ENCODE results near the gene NFYA. TPM values are rescaled to one million over a fixed set of nuclear protein-coding genes. Genes with fewer than 3 reads are reported as not detected.

Gene NFYA
- total RNA-seq, 2 experiments from 2014 or later: 26.2 to 29.8 TPM

GRCh38 chr6:41077536-41077935 lies 4.8 kb downstream of the NFYA start:
- Mint-ChIP-seq H3K9me3 (no peaks in the 10 kb centered on the region), H3K4me1 (peaks cover 67% of the 10 kb centered on the region), H3K27ac (no peak overlapping the region), H3K27me3 (no peaks in the 10 kb centered on the region), H3K4me3 (no peak overlapping the region), H3K36me3 (ENCODE audit: low read depth) (peaks cover 46% of the 10 kb centered on the region)
- CTCF ChIA-PET: interaction anchor here (1.5 kb wide), 1 partner anchor 14 kb away, joined by 4 read pairs; no protein-coding TSS in a partner anchor
- POLR2A ChIA-PET: no interaction called here
- no peak for DNase-seq

- H3K27me3 Mint-ChIP-seq: no peaks in the 10 kb centered on the region
- H3K4me3 Mint-ChIP-seq: no peak overlapping the region
- H3K36me3 Mint-ChIP-seq (ENCODE audit: low read depth): peaks cover 52% of the 10 kb centered on the region
- no peak for DNase-seq
- no peak overlapping the region for H3K27ac Mint-ChIP-seq
- no peaks in the 10 kb centered on the region for H3K9me3 Mint-ChIP-seq
- H3K4me1 Mint-ChIP-seq: peaks cover 73% of the 10 kb centered on the region
- POLR2A ChIA-PET: no interaction called here
- CTCF ChIA-PET: no interaction called here
Measured at GRCh38 chr6:41078101-41078500, 5.3 kb downstream of the NFYA start.

GRCh38 chr6:41079080-41079479 lies 6.3 kb downstream of the NFYA start:
- H3K27me3 Mint-ChIP-seq: no peaks in the 10 kb centered on the region
- H3K27ac Mint-ChIP-seq: no peak overlapping the region
- H3K4me1 Mint-ChIP-seq: peaks cover 76% of the 10 kb centered on the region
- DNase-seq: no peak
- POLR2A ChIA-PET: no interaction called here
- H3K36me3 Mint-ChIP-seq (ENCODE audit: low read depth): peaks cover 62% of the 10 kb centered on the region
- H3K4me3 Mint-ChIP-seq: no peak overlapping the region
- H3K9me3 Mint-ChIP-seq: no peaks in the 10 kb centered on the region
- CTCF ChIA-PET: no interaction called here

- ChIA-PET POLR2A (interaction anchor here (0.6 to 1.2 kb wide), 2 partner anchors 9 to 44 kb away, joined by 3 read pairs; no protein-coding TSS in a partner anchor), CTCF (interaction anchor here (1.1 to 1.6 kb wide), 4 partner anchors 11 to 226 kb away, joined by 3 to 7 read pairs (median 5); no protein-coding TSS in a partner anchor)
- H3K4me1 Mint-ChIP-seq: peaks cover 60% of the 10 kb centered on the region
- peak overlapping the region; percentile 75 for H3K4me3 Mint-ChIP-seq
- H3K27ac Mint-ChIP-seq: peak overlapping the region; percentile 82
- peak; percentile 48 for DNase-seq
- H3K9me3 Mint-ChIP-seq: no peaks in the 10 kb centered on the region
- H3K27me3 Mint-ChIP-seq: no peaks in the 10 kb centered on the region
- H3K36me3 Mint-ChIP-seq (ENCODE audit: low read depth): peaks cover 69% of the 10 kb centered on the region
Measured at GRCh38 chr6:41080621-41081020, 7.8 kb downstream of the NFYA start.

- H3K9me3 Mint-ChIP-seq: no peaks in the 10 kb centered on the region
- no peaks in the 10 kb centered on the region for H3K27me3 Mint-ChIP-seq
- no peak overlapping the region for H3K27ac Mint-ChIP-seq
- H3K4me3 Mint-ChIP-seq: no peak overlapping the region
- DNase-seq: no peak
- peaks cover 49% of the 10 kb centered on the region for H3K4me1 Mint-ChIP-seq
- ChIA-PET CTCF (interaction anchor here (0.9 to 2.0 kb wide), 2 partner anchors 11 to 13 kb away, joined by 3 to 5 read pairs; partner anchors contain the start of genes NFYA and OARD1), POLR2A (interaction anchor here (1.0 kb wide), 1 partner anchor 8 kb away, joined by 3 read pairs; no protein-coding TSS in a partner anchor)
- peaks cover 85% of the 10 kb centered on the region for H3K36me3 Mint-ChIP-seq (ENCODE audit: low read depth)
Measured at GRCh38 chr6:41083072-41083471, 10.3 kb downstream of the NFYA start.

GRCh38 chr6:41085182-41085581 lies 12.4 kb downstream of the NFYA start:
- CTCF ChIA-PET: interaction anchor here (2.0 kb wide), 1 partner anchor 13 kb away, joined by 5 read pairs; the partner anchor contains the start of genes NFYA and OARD1
- Mint-ChIP-seq H3K27me3 (no peaks in the 10 kb centered on the region), H3K27ac (no peak overlapping the region), H3K36me3 (ENCODE audit: low read depth) (peaks cover 85% of the 10 kb centered on the region), H3K4me3 (no peak overlapping the region), H3K4me1 (peaks cover 33% of the 10 kb centered on the region), H3K9me3 (no peaks in the 10 kb centered on the region)
- POLR2A ChIA-PET: interaction anchor here (0.7 kb wide), 1 partner anchor 250 kb away, joined by 3 read pairs; no protein-coding TSS in a partner anchor
- no peak for DNase-seq

- Mint-ChIP-seq H3K27ac (no peak overlapping the region), H3K4me1 (peaks cover 6% of the 10 kb centered on the region), H3K36me3 (ENCODE audit: low read depth) (peaks cover 81% of the 10 kb centered on the region), H3K4me3 (no peak overlapping the region), H3K27me3 (no peaks in the 10 kb centered on the region), H3K9me3 (no peaks in the 10 kb centered on the region)
- POLR2A ChIA-PET: interaction anchor here (0.6 kb wide), 1 partner anchor 104 kb away, joined by 3 read pairs; no protein-coding TSS in a partner anchor
- CTCF ChIA-PET: interaction anchor here (0.7 to 1.3 kb wide), 2 partner anchors 13 to 30 kb away, joined by 3 read pairs; no protein-coding TSS in a partner anchor
- DNase-seq: no peak
Measured at GRCh38 chr6:41088451-41088850, 15.7 kb downstream of the NFYA start.

GRCh38 chr6:41090841-41091761 lies 18.3 kb downstream of the NFYA start:
- H3K27me3 Mint-ChIP-seq: no peaks in the 10 kb centered on the region
- H3K4me1 Mint-ChIP-seq: peaks cover 1% of the 10 kb centered on the region
- ChIA-PET POLR2A (interaction anchor here (1.3 kb wide), 2 partner anchors 12 to 19 kb away, joined by 4 read pairs; partner anchors contain the start of genes NFYA and OARD1), CTCF (interaction anchor here (0.8 to 3.6 kb wide), 13 partner anchors 11 to 229 kb away, joined by 3 to 51 read pairs (median 4); partner anchors contain the start of genes NFYA and OARD1)
- H3K27ac Mint-ChIP-seq: no peak overlapping the region
- peaks cover 79% of the 10 kb centered on the region for H3K36me3 Mint-ChIP-seq (ENCODE audit: low read depth)
- no peaks in the 10 kb centered on the region for H3K9me3 Mint-ChIP-seq
- no peak overlapping the region for H3K4me3 Mint-ChIP-seq
- no peak for DNase-seq

GRCh38 chr6:41092421-41093140 lies 19.8 kb downstream of the NFYA start:
- Mint-ChIP-seq H3K4me3 (no peak overlapping the region), H3K36me3 (ENCODE audit: low read depth) (peaks cover 82% of the 10 kb centered on the region), H3K4me1 (no peaks in the 10 kb centered on the region), H3K9me3 (no peaks in the 10 kb centered on the region), H3K27me3 (no peaks in the 10 kb centered on the region), H3K27ac (no peak overlapping the region)
- no peak for DNase-seq
- POLR2A ChIA-PET: interaction anchor here (0.6 to 1.3 kb wide), 4 partner anchors 11 to 214 kb away, joined by 3 to 4 read pairs (median 4); partner anchors contain the start of genes NFYA and OARD1
- CTCF ChIA-PET: interaction anchor here (0.6 to 3.6 kb wide), 14 partner anchors 10 to 456 kb away, joined by 3 to 51 read pairs (median 4); partner anchors contain the start of genes NFYA and OARD1

- Mint-ChIP-seq H3K36me3 (ENCODE audit: low read depth) (peaks cover 86% of the 10 kb centered on the region), H3K9me3 (no peaks in the 10 kb centered on the region), H3K27ac (no peak overlapping the region), H3K4me3 (no peak overlapping the region), H3K4me1 (no peaks in the 10 kb centered on the region), H3K27me3 (no peaks in the 10 kb centered on the region)
- POLR2A ChIA-PET: no interaction called here
- DNase-seq: no peak
- CTCF ChIA-PET: interaction anchor here (2.4 to 3.6 kb wide), 3 partner anchors 9 to 226 kb away, joined by 18 to 51 read pairs (median 25); no protein-coding TSS in a partner anchor
Measured at GRCh38 chr6:41093729-41094128, 21.0 kb downstream of the NFYA start.

GRCh38 chr6:41097467-41098090 lies 24.8 kb downstream of the NFYA start:
- Mint-ChIP-seq H3K4me3 (no peak overlapping the region), H3K9me3 (no peaks in the 10 kb centered on the region), H3K36me3 (ENCODE audit: low read depth) (peaks cover 75% of the 10 kb centered on the region), H3K27ac (no peak overlapping the region), H3K27me3 (no peaks in the 10 kb centered on the region), H3K4me1 (no peaks in the 10 kb centered on the region)
- no peak for DNase-seq
- ChIA-PET CTCF (no interaction called here), POLR2A (no interaction called here)

GRCh38 chr6:41098366-41098765 lies 25.6 kb downstream of the NFYA start:
- ChIA-PET POLR2A (no interaction called here), CTCF (interaction anchor here (1.2 kb wide), 1 partner anchor 84 kb away, joined by 5 read pairs; no protein-coding TSS in a partner anchor)
- Mint-ChIP-seq H3K9me3 (no peaks in the 10 kb centered on the region), H3K4me3 (no peak overlapping the region), H3K27ac (no peak overlapping the region), H3K27me3 (no peaks in the 10 kb centered on the region), H3K4me1 (no peaks in the 10 kb centered on the region), H3K36me3 (ENCODE audit: low read depth) (peaks cover 69% of the 10 kb centered on the region)
- DNase-seq: no peak

Data from activated CD4-positive, alpha-beta memory T cell treated with anti-CD3 and anti-CD28 coated beads, Interleukin-2, amount 10 ng/mL, durations not matched to agents 7 days and 5 days (primary cell).